AG09309 (cell line): ENCODE measurements around the gene SERPING1.

Experiments used
- DNase-seq: peaks from one replicate; pipeline ENCODE4 v3.0.0-alpha.2; 2010; ENCODE audit warnings: low read depth
- H3K4me3 ChIP-seq: 2 replicates; pipeline ENCODE4 v1.5.1; 2011; ENCODE audit warnings: mild to moderate bottlenecking, low read depth, low read length, moderate library complexity; ENCODE audit not compliant: control insufficient read depth
- CTCF ChIP-seq: IDR thresholded peaks from 2 replicates; pipeline ENCODE4 v1.5.1; 2011; ENCODE audit warnings: mild to moderate bottlenecking, low read depth, low read length, inconsistent platforms; ENCODE audit not compliant: insufficient read depth, control insufficient read depth; ENCODE audit errors: missing control alignments

Gene SERPING1

GRCh38 chr11:57618438-57618837 is 21.0 kb downstream of the SERPING1 start:
- TF ChIP-seq CTCF: no peak
- DNase-seq: no peak
- no peak overlapping the region for H3K4me3 ChIP-seq

- DNase-seq: no peak
- no peak overlapping the region for H3K4me3 ChIP-seq
- no peak for TF ChIP-seq CTCF
These were observed 21.8 kb downstream of the SERPING1 start for GRCh38 chr11:57619331-57619730.

- TF ChIP-seq CTCF: no peak
- no peak for DNase-seq
- no peak overlapping the region for H3K4me3 ChIP-seq
These were observed 23.0 kb downstream of the SERPING1 start for GRCh38 chr11:57620467-57620866.

GRCh38 chr11:57622263-57622662 is 24.8 kb downstream of the SERPING1 start:
- TF ChIP-seq CTCF: no peak
- DNase-seq: no peak
- H3K4me3 ChIP-seq: no peak overlapping the region

GRCh38 chr11:57624864-57625263 is 27.4 kb downstream of the SERPING1 start:
- DNase-seq: no peak
- TF ChIP-seq CTCF: no peak
- no peak overlapping the region for H3K4me3 ChIP-seq

- DNase-seq: no peak
- TF ChIP-seq CTCF: no peak
- no peak overlapping the region for H3K4me3 ChIP-seq
These were observed 29.4 kb downstream of the SERPING1 start for GRCh38 chr11:57626895-57627294.

GRCh38 chr11:57630171-57630570 is 32.7 kb downstream of the SERPING1 start:
- TF ChIP-seq CTCF: no peak
- no peak overlapping the region for H3K4me3 ChIP-seq
- DNase-seq: no peak
